NT2/D1 (cell line): ENCODE data around the gene CBR3.
"Not testable (repeated sequence)": the region's sequence is repeated elsewhere in the genome, so short reads cannot be mapped to it uniquely, and the experiment has no call there.

ENCODE experiments used
- YY1 ChIP-seq: IDR thresholded peaks from 2 replicates; pipeline ENCODE4 v1.6.1; 2011; ENCODE audit not compliant: insufficient read length, insufficient read depth
- ZNF274 ChIP-seq: IDR thresholded peaks from 2 replicates; pipeline ENCODE4 v1.6.1; 2011; ENCODE audit warnings: mild to moderate bottlenecking, low read depth, low read length

- not testable (repeated sequence) for TF ChIP-seq YY1, ZNF274
Observed at GRCh38 chr21:36139791-36140190, 4.9 kb downstream of the CBR3 start.
